ENCODE results near the gene CXCL10.

The CXCL10 gene

DNA sequence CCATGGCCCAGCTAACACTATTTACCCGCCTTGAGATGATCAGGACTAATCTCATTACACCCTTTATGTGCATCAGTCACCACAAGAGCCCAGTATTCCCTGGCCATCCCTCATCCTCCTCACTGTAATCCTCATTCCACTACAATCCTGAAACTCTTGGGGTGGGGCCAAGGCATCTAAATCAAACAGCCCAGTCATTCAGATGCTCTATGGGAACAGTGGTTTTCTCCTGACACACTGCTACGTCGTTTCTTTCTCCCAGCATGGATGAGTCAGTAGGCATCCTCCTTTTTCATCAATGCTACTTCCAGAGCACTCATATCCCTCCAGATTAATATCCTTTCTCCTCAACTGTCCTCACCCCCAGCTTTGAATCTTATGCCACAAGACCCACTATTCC, 38.2 kb downstream of the CXCL10 start:
- no peak for DNase-seq

DNA sequence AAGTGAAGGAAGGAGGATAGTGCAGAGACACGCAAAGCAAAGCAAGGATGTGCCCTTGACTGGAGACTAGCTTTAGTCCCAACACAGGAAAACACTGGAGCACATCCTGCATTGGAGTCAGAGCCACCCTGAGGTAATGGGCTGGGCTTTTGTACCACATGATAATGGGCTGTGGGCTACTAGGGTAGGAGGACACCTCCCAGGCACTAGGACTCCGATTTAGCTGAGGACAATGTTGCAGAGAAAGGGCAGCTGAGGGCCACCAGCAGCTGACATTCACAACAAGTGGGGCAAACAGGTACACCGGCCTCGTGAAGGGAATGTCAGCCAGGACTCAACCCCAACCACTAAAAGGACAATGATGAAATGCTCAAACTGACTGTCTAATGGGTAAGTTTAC, 42.7 kb downstream of the CXCL10 start:
- no peak for DNase-seq

DNA sequence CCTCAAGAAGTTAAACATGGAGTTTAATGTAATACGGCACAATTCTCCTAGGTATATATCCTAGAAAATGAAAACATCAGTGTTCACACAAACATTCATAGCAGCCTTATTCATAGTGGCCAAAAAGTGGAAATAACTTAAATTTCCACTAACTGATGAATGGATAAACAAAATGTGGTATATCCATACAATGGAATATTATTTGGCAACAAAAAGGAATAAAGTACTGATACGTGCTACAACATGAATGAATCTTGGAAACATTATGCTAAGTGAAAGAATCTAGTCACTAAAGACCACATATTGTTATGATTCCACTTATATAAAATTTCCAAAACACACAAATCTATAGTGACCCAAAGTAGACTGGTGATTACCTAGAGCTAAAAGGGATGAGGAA, 47.1 kb downstream of the CXCL10 start:
- no peak for DNase-seq

DNA sequence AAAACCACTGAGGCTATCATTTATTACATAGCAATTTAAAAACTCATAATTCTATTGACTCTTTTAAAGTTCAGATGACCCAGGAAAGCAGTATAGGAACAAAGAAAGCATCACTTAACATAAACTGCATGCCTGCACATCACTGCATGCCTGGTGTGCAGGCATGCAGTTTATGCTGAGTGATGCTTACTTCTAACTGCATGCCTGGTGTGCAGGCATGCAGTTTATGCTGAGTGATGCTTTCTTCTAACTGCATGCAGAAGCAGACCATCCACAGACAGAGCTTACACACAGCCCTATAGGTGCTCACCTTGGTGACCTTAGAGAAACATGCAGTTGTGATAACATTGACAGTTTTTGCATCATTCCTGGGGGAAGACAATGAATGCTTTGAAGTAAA, 49.5 kb downstream of the CXCL10 start:
- no peak for DNase-seq

Data from DMS79 (cell line).